ENCODE measurements around the gene MFAP5.

- TF ChIP-seq CTCF (conservative IDR thresholded peaks at IDR 0.05): peak; percentile 94
- no peak for TF ChIP-seq ZFX (IDR thresholded peaks at IDR 0.05)
Measured at GRCh38 chr12:8609061-8609570, 53.5 kb downstream of the MFAP5 start.

Data from C4-2B (cell line).